GM23338 (cell line): ENCODE results near the gene KCNH4. TPM values are rescaled to one million over a fixed set of nuclear protein-coding genes. Genes with fewer than 3 reads are reported as not detected.
"Not testable (repeated sequence)": the region's sequence is repeated elsewhere in the genome, so short reads cannot be mapped to it uniquely, and the experiment has no call there.

Source experiments
- ATAC-seq: fragments of 200-7000 bp; cut with Tn5 transposase; 3 replicates; pipeline ENCODE4 v1.9.1; 2020
- DNase-seq: peaks from one replicate; pipeline ENCODE4 v3.0.0-alpha.2; 2015; ENCODE audit warnings: low spot score
- H2AFZ ChIP-seq: fragments of 200-600 bp; sonication (generic); 2 replicates; pipeline ENCODE4 v1.8.0; 2016; ENCODE audit warnings: antibody characterized with exemption, mild to moderate bottlenecking, moderate library complexity
- H3F3A ChIP-seq: fragments of 200-600 bp; sonication (generic); replicated peaks from 2 replicates; pipeline ENCODE4 v1.8.0; 2017; ENCODE audit warnings: antibody characterized with exemption, mixed run types, low read depth
- H3K27ac ChIP-seq: fragments of 200-600 bp; sonication (generic); 2 replicates; pipeline ENCODE4 v1.6.1; 2016; ENCODE audit warnings: low read depth
- H3K27me3 ChIP-seq: fragments of 200-600 bp; sonication (generic); 2 replicates; pipeline ENCODE4 v1.8.0; 2016; ENCODE audit warnings: mild to moderate bottlenecking, mixed run types, moderate library complexity; ENCODE audit not compliant: insufficient read depth
- H3K36me3 ChIP-seq: fragments of 200-600 bp; sonication (generic); 2 replicates; pipeline ENCODE4 v1.8.0; 2016; ENCODE audit warnings: mild to moderate bottlenecking; ENCODE audit not compliant: insufficient read depth
- H3K4me1 ChIP-seq: fragments of 200-600 bp; sonication (generic); 2 replicates; pipeline ENCODE4 v1.8.0; 2016; ENCODE audit warnings: mild to moderate bottlenecking, moderate library complexity; ENCODE audit not compliant: insufficient read depth
- H3K4me2 ChIP-seq: fragments of 200-600 bp; sonication (generic); 2 replicates; pipeline ENCODE4 v1.7.1; 2017; ENCODE audit warnings: mixed run types
- H3K4me3 ChIP-seq: fragments of 200-600 bp; sonication (generic); 2 replicates; pipeline ENCODE4 v1.6.1; 2016; ENCODE audit warnings: mixed run types
- H3K79me2 ChIP-seq: fragments of 200-600 bp; sonication (generic); replicated peaks from 2 replicates; pipeline ENCODE4 v1.8.0; 2017; ENCODE audit warnings: mild to moderate bottlenecking; ENCODE audit not compliant: insufficient read depth
- H3K9me2 ChIP-seq: fragments of 200-600 bp; sonication (generic); 2 replicates; pipeline ENCODE4 v1.8.0; 2017; ENCODE audit not compliant: insufficient read depth
- H4K20me1 ChIP-seq: fragments of 200-600 bp; sonication (generic); replicated peaks from 2 replicates; pipeline ENCODE4 v1.8.0; 2017; ENCODE audit warnings: mild to moderate bottlenecking; ENCODE audit not compliant: insufficient read depth
- H3K27ac Mint-ChIP-seq: 2 replicates; pipeline ENCODE4 v1.8.0; 2020; ENCODE audit warnings: inconsistent platforms, mild to moderate bottlenecking, moderate library complexity, mixed read lengths
- H3K27me3 Mint-ChIP-seq: 3 replicates; pipeline ENCODE4 v1.8.0; 2022; ENCODE audit warnings: low read depth, mild to moderate bottlenecking, moderate library complexity, mixed read lengths, inconsistent platforms; ENCODE audit not compliant: insufficient read depth, poor library complexity
- H3K36me3 Mint-ChIP-seq: 3 replicates; pipeline ENCODE4 v1.8.0; 2021; ENCODE audit warnings: low read depth, mild to moderate bottlenecking, inconsistent platforms, moderate library complexity, mixed read lengths
- H3K4me1 Mint-ChIP-seq: 3 replicates; pipeline ENCODE4 v1.8.0; 2020; ENCODE audit warnings: mild to moderate bottlenecking, inconsistent platforms, mixed read lengths
- H3K4me3 Mint-ChIP-seq: 3 replicates; pipeline ENCODE4 v1.8.0; 2021; ENCODE audit warnings: moderate library complexity, mild to moderate bottlenecking, inconsistent platforms, mixed read lengths
- H3K9me3 Mint-ChIP-seq: 3 replicates; pipeline ENCODE4 v1.8.0; 2020; ENCODE audit warnings: moderate library complexity, mild to moderate bottlenecking, inconsistent platforms, mixed read lengths
- CTCF ChIP-seq, 2 experiments: fragments of 200-600 bp in 1 of 2; sonication (generic) in 1 of 2; conservative IDR thresholded peaks; 2 replicates each; pipeline versions ENCODE4 v1.5.1 to v1.6.1; 2016 to 2017; ENCODE audit warnings: antibody characterized with exemption in 2 of 2, low read depth in 2 of 2, mild to moderate bottlenecking in 2 of 2, moderate library complexity in 1 of 2
- ZNF331 ChIP-seq: fragments of 250-450 bp; sonication (Bioruptor Pico); IDR thresholded peaks from 2 replicates; pipeline ENCODE4 v1.5.0; 2020; ENCODE audit warnings: low read depth, mild to moderate bottlenecking, moderate library complexity
- polyA plus RNA-seq: library from polyadenylated mRNA; unstranded; fragments of >200 nt; fragmentation: Nextera tagmentation; extraction: Ambion mirVana; gene quantifications from 2 replicates; pipeline ENCODE4 v1.2.1, GENCODE V29; 2016
- total RNA-seq: library from RNA; depleted of rRNA; stranded (reverse); fragments of >200 nt; shearing (Covaris generic); gene quantifications from 2 replicates; pipeline ENCODE4 v1.2.3, GENCODE V29; 2014
- TF ChIP-seq, protein P1 (sequence below): IDR thresholded peaks from one replicate; pipeline ENCODE4 v1.6.1; 2018; ENCODE audit warnings: antibody characterized with exemption; ENCODE audit not compliant: unreplicated experiment

Gene KCNH4
- total and polyA plus RNA-seq, 2 experiments from 2014 or later, result 0.08 to 0.49 TPM

DNA sequence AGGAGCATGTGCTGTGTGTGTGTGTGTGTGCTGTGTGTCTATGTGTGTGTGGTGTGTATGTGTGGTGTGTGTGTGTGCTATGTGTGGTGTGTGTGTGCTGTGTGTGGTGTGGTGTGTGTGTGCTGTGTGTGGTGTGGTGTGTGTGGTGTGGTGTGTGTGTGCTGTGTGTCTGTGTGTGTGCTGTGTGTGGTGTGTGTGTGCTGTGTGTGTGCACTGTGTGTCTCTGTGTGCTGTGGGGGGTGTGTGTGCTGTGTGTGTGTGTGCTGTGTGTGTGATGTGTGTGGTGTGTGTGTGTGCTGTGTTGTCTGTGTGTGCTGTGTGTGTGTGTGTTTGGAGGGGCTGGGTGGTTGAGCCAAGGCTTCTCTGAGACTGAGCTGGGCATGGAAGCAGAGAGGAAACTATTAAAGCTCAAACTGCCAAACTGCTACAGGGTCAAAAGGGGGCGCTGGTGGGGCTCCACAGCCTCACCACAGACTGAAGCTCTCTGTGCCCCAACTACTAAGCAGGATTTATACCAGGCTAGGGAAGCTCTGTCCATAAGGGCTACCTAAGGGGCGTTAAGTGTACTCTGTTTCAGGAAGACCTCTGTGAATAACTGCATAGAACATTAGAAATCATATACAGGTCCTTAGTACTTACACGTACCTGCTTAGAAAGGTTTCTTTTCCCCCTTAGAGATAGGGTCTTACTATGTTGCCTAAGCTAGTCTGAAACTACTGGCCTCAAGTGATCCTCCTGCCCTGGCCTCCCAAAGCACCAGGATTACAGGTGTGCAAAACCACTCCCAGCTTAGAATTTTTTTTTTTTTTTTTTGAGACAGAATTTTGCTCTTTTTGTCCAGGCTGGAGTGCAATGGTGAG is 41.2 kb upstream of the KCNH4 start:
- Histone ChIP-seq H3K27ac (no peak overlapping the region), H3K27me3 (no peaks in the 10 kb centered on the region), H4K20me1 (no peaks in the 10 kb centered on the region), H3F3A (no peaks in the 10 kb centered on the region; the same call in 1 of the 2 replicates), H3K79me2 (no peaks in the 10 kb centered on the region), H3K4me1 (no peaks in the 10 kb centered on the region), H3K9me2 (no peaks in the 10 kb centered on the region), H2AFZ (no peak overlapping the region), H3K36me3 (no peaks in the 10 kb centered on the region), H3K4me2 (no peak overlapping the region), H3K4me3 (no peak overlapping the region)
- no peaks in the 10 kb centered on the region for H3K9me3 Mint-ChIP-seq
- ATAC-seq, result peak; percentile 95
- peaks cover 6% of the 10 kb centered on the region for H3K27me3 Mint-ChIP-seq
- H3K36me3 Mint-ChIP-seq, result peaks cover 31% of the 10 kb centered on the region
- H3K27ac Mint-ChIP-seq, result no peak overlapping the region
- peak; percentile 83 for DNase-seq
- no peaks in the 10 kb centered on the region for H3K4me1 Mint-ChIP-seq
- H3K4me3 Mint-ChIP-seq, result no peak overlapping the region
- TF ChIP-seq ZNF331 (CRISPR knock-in tag) (no peak), CTCF (conservative IDR thresholded peaks at IDR 0.05; ENCODE audit: low read depth in 2 of 2) (peak; percentile 81 to 85)
- TF ChIP-seq, protein P1, sequence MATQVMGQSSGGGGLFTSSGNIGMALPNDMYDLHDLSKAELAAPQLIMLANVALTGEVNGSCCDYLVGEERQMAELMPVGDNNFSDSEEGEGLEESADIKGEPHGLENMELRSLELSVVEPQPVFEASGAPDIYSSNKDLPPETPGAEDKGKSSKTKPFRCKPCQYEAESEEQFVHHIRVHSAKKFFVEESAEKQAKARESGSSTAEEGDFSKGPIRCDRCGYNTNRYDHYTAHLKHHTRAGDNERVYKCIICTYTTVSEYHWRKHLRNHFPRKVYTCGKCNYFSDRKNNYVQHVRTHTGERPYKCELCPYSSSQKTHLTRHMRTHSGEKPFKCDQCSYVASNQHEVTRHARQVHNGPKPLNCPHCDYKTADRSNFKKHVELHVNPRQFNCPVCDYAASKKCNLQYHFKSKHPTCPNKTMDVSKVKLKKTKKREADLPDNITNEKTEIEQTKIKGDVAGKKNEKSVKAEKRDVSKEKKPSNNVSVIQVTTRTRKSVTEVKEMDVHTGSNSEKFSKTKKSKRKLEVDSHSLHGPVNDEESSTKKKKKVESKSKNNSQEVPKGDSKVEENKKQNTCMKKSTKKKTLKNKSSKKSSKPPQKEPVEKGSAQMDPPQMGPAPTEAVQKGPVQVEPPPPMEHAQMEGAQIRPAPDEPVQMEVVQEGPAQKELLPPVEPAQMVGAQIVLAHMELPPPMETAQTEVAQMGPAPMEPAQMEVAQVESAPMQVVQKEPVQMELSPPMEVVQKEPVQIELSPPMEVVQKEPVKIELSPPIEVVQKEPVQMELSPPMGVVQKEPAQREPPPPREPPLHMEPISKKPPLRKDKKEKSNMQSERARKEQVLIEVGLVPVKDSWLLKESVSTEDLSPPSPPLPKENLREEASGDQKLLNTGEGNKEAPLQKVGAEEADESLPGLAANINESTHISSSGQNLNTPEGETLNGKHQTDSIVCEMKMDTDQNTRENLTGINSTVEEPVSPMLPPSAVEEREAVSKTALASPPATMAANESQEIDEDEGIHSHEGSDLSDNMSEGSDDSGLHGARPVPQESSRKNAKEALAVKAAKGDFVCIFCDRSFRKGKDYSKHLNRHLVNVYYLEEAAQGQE, result no peak

DNA sequence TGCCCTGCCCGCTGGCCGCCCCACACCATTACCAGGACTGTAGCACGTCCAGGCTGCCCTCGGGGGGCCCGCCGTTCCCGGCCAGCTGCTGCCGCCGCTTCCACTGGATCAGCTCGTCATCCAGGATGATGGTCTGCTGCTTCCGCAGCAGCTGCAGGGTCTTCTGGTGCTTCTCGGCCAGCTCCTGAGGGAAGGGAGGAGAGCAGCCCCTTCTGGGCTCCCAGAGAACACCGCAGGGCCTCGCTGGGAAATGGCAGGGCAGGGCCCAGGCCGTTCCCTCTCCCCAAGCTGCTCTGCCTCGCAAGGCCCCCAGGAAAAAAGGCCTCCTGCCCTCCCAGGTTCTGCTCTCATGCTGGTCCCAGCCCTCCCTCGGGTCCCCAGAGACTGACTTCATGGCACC is 38.3 kb upstream of the KCNH4 start:
- H3K27ac ChIP-seq, H3K9me2 ChIP-seq, H3F3A ChIP-seq, H3K4me3 Mint-ChIP-seq, H2AFZ ChIP-seq, H3K4me3 ChIP-seq, H3K79me2 ChIP-seq, DNase-seq, H3K4me2 ChIP-seq, H3K27me3 Mint-ChIP-seq, H3K9me3 Mint-ChIP-seq, H3K27ac Mint-ChIP-seq, H3K4me1 ChIP-seq, H3K27me3 ChIP-seq, H4K20me1 ChIP-seq, H3K36me3 ChIP-seq, H3K4me1 Mint-ChIP-seq: not testable (repeated sequence)
- ATAC-seq, result peak; percentile 48
- H3K36me3 Mint-ChIP-seq, result peaks cover 44% of the 10 kb centered on the region
